ENCODE data around the gene AUH. TPM values are rescaled to one million over a fixed set of nuclear protein-coding genes. Genes with fewer than 3 reads are reported as not detected.
"Not testable (repeated sequence)": the region's sequence is repeated elsewhere in the genome, so short reads cannot be mapped to it uniquely, and the experiment has no call there.

AUH gene
- total RNA-seq, 4 donors from 2014 or later: 17.1 to 28.2 (median 20.8) TPM

GRCh38 chr9:91391818-91392217 lies 30.1 kb upstream of the AUH start:
- H3K36me3 ChIP-seq: no peaks in the 10 kb centered on the region
- intact Hi-C loops (cut with DNase I; ENCODE audit: low total_unique reads): no loop called here
- H3K4me1 ChIP-seq: no peaks in the 10 kb centered on the region
- DNase-seq (no peak), ATAC-seq (no peak)
- in situ Hi-C loops (cut with MboI; ENCODE audit: low sequenced_read_pairs in 4 of 4): no loop called here
- no peaks in the 10 kb centered on the region for H3K9me3 ChIP-seq
- TF ChIP-seq, protein P1, sequence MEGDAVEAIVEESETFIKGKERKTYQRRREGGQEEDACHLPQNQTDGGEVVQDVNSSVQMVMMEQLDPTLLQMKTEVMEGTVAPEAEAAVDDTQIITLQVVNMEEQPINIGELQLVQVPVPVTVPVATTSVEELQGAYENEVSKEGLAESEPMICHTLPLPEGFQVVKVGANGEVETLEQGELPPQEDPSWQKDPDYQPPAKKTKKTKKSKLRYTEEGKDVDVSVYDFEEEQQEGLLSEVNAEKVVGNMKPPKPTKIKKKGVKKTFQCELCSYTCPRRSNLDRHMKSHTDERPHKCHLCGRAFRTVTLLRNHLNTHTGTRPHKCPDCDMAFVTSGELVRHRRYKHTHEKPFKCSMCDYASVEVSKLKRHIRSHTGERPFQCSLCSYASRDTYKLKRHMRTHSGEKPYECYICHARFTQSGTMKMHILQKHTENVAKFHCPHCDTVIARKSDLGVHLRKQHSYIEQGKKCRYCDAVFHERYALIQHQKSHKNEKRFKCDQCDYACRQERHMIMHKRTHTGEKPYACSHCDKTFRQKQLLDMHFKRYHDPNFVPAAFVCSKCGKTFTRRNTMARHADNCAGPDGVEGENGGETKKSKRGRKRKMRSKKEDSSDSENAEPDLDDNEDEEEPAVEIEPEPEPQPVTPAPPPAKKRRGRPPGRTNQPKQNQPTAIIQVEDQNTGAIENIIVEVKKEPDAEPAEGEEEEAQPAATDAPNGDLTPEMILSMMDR (IDR thresholded peaks at IDR 0.05 in 4 of 5, conservative IDR thresholded peaks at IDR 0.05 in 1 of 5): no peak
- no peak for TF ChIP-seq POLR2A (IDR thresholded peaks at IDR 0.05)
- no peak overlapping the region for H3K4me3 ChIP-seq
- no peak overlapping the region for H3K27ac ChIP-seq
- H3K27me3 ChIP-seq: no peaks in the 10 kb centered on the region

GRCh38 chr9:91391412-91391811 lies 29.7 kb upstream of the AUH start:
- no peaks in the 10 kb centered on the region for H3K4me1 ChIP-seq
- no peak for TF ChIP-seq POLR2A (IDR thresholded peaks at IDR 0.05)
- TF ChIP-seq, protein P1 (IDR thresholded peaks at IDR 0.05 in 4 of 5, conservative IDR thresholded peaks at IDR 0.05 in 1 of 5): no peak
- no peaks in the 10 kb centered on the region for H3K36me3 ChIP-seq
- no peak overlapping the region for H3K27ac ChIP-seq
- H3K9me3 ChIP-seq: no peaks in the 10 kb centered on the region
- in situ Hi-C loops (cut with MboI; ENCODE audit: low sequenced_read_pairs in 4 of 4) (no loop called here), intact Hi-C loops (cut with DNase I; ENCODE audit: low total_unique reads) (no loop called here)
- no peaks in the 10 kb centered on the region for H3K27me3 ChIP-seq
- H3K4me3 ChIP-seq: no peak overlapping the region
- no peak for DNase-seq
- no peak for ATAC-seq

- H3K4me1 ChIP-seq; in situ Hi-C loops (cut with MboI; ENCODE audit: low sequenced_read_pairs in 4 of 4); H3K27me3 ChIP-seq; H3K9me3 ChIP-seq; H3K4me3 ChIP-seq; intact Hi-C loops (cut with DNase I; ENCODE audit: low total_unique reads); DNase-seq; H3K36me3 ChIP-seq; H3K27ac ChIP-seq; ATAC-seq: not testable (repeated sequence)
Observed at GRCh38 chr9:91389686-91390085, 28.0 kb upstream of the AUH start.

DNA sequence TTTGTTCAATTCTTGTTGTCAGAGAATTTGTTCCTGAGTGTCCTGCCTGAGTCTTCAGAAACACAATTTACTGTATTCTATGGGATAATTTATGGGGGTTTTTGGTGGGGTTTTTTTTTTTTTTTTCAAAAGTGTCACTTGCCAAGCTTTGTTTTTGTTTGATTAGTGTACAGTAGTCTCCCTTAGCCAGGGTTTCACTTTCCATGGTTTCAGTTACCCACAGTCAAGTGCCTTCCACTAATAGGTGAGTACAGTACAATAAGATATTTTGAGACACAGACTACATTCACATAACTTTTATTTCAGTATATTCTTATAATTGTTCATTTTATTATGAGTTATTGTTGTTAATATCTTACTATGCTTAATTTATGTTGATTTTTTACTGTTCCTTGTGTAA lies 25.0 kb upstream of the AUH start:
- Histone ChIP-seq H3K4me3 (no peak overlapping the region), H3K4me1 (no peaks in the 10 kb centered on the region), H3K27ac (no peak overlapping the region), H3K9me3 (no peaks in the 10 kb centered on the region), H3K36me3 (no peaks in the 10 kb centered on the region), H3K27me3 (no peaks in the 10 kb centered on the region)
- ATAC-seq (no peak), DNase-seq (no peak)
- TF ChIP-seq, protein P1 (IDR thresholded peaks at IDR 0.05 in 4 of 5, conservative IDR thresholded peaks at IDR 0.05 in 1 of 5): no peak
- TF ChIP-seq POLR2A (IDR thresholded peaks at IDR 0.05): no peak
- intact Hi-C loops (cut with DNase I; ENCODE audit: low total_unique reads): no loop called here
- in situ Hi-C loops (cut with MboI; ENCODE audit: low sequenced_read_pairs in 4 of 4): no loop called here

DNA sequence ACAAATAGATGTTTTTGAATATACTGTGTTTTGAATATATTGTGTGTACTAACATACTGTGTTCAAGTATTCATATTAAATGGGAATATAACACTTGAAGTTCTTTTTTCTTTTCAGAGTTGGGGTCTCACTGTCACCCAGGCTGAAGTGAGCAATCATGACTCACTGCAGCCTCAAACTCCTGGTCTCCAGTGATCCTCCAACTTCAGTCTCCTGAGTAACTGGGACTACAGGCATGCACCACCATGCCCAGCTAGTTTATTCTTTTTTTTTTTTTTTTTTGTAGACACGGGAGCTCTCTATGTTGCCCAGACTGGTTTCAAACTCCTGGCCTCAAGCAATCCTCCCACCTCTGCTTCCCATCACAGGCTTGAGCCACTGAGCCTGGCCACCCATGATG lies 23.2 kb upstream of the AUH start:
- no peaks in the 10 kb centered on the region for H3K27me3 ChIP-seq
- H3K27ac ChIP-seq: no peak overlapping the region
- H3K4me1 ChIP-seq: no peaks in the 10 kb centered on the region
- DNase-seq (no peak), ATAC-seq (no peak)
- TF ChIP-seq, protein P1 (IDR thresholded peaks at IDR 0.05 in 4 of 5, conservative IDR thresholded peaks at IDR 0.05 in 1 of 5): no peak
- no peak for TF ChIP-seq POLR2A (IDR thresholded peaks at IDR 0.05)
- in situ Hi-C loops (cut with MboI; ENCODE audit: low sequenced_read_pairs in 4 of 4) (no loop called here), intact Hi-C loops (cut with DNase I; ENCODE audit: low total_unique reads) (no loop called here)
- H3K9me3 ChIP-seq: no peaks in the 10 kb centered on the region
- H3K4me3 ChIP-seq: no peak overlapping the region
- no peaks in the 10 kb centered on the region for H3K36me3 ChIP-seq
